SK-N-MC (cell line): ENCODE results near the gene RAP2B.
A peak's percentile ranks its signal among the peaks of the same experiment; 100 is the strongest.

Source experiments
- DNase-seq: peaks from one replicate; pipeline ENCODE4 v3.0.0-alpha.2; 2011; ENCODE audit warnings: low read depth, low spot score
- H3K27ac ChIP-seq: fragments of 200-600 bp; sonication (generic); 2 replicates; pipeline ENCODE4 v1.5.1; 2016; ENCODE audit warnings: mixed run types
- H3K36me3 ChIP-seq: fragments of 200-600 bp; sonication (generic); 2 replicates; pipeline ENCODE4 v1.6.1; 2017; ENCODE audit warnings: antibody characterized with exemption, low read length, mixed read lengths; ENCODE audit not compliant: insufficient read depth
- H3K4me3 ChIP-seq: fragments of 200-600 bp; sonication (generic); 2 replicates; pipeline ENCODE4 v1.5.1; 2016
- H3K9ac ChIP-seq: fragments of 200-600 bp; sonication (generic); 2 replicates; pipeline ENCODE4 v1.8.0; 2017; ENCODE audit warnings: mixed run types, mixed read lengths; ENCODE audit not compliant: insufficient read length
- H3K9me3 ChIP-seq: fragments of 200-600 bp; sonication (generic); 2 replicates; pipeline ENCODE4 v1.6.1; 2017; ENCODE audit warnings: low read depth, mild to moderate bottlenecking, antibody characterized with exemption, low read length, moderate library complexity, mixed read lengths
- EZH2 ChIP-seq: fragments of 200-600 bp; sonication (generic); IDR thresholded peaks from one replicate; pipeline ENCODE4 v1.6.1; 2017; ENCODE audit warnings: antibody characterized with exemption
- FOXP2 ChIP-seq: optimal IDR thresholded peaks from 2 replicates; pipeline ENCODE3; 2011; ENCODE audit warnings: mild to moderate bottlenecking, moderate library complexity; ENCODE audit not compliant: insufficient read depth; ENCODE audit errors: extremely low read length, control extremely low read depth
- POLR2AphosphoS5 ChIP-seq: IDR thresholded peaks from 2 replicates; pipeline ENCODE4 v1.6.1; 2012; ENCODE audit warnings: mild to moderate bottlenecking, low read depth, low read length, borderline replicate concordance

Gene RAP2B

DNA sequence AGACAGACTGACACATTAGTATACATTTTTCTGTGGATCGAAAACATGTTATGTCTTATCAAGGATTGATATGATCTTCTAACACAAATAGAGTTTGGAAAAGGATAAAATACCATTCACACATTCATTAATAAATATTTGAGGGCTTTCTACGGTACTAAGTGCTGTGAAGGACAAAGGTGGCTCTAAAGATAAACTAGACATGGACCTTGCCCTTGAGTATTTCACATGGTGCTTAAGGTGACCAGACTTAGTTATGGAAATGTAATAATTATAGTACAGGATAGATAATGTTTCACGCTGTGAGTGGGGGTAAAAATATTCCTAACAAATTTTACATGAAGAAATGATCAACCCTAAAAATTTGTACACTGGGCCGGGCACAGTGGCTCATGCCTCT, 3.8 kb upstream of the RAP2B start:
- H3K4me3 ChIP-seq: no peak overlapping the region
- H3K36me3 ChIP-seq: no peaks in the 10 kb centered on the region
- no peak for DNase-seq
- no peaks in the 10 kb centered on the region for H3K9me3 ChIP-seq
- no peak overlapping the region for H3K27ac ChIP-seq
- H3K9ac ChIP-seq: no peak overlapping the region
- no peak for TF ChIP-seq POLR2AphosphoS5
- no peak for TF ChIP-seq EZH2
- TF ChIP-seq FOXP2: no peak

GRCh38 chr3:153158961-153159735, 2.9 kb upstream of the RAP2B start:
- H3K27ac ChIP-seq: no peak overlapping the region
- TF ChIP-seq POLR2AphosphoS5: no peak
- TF ChIP-seq EZH2: no peak

DNA sequence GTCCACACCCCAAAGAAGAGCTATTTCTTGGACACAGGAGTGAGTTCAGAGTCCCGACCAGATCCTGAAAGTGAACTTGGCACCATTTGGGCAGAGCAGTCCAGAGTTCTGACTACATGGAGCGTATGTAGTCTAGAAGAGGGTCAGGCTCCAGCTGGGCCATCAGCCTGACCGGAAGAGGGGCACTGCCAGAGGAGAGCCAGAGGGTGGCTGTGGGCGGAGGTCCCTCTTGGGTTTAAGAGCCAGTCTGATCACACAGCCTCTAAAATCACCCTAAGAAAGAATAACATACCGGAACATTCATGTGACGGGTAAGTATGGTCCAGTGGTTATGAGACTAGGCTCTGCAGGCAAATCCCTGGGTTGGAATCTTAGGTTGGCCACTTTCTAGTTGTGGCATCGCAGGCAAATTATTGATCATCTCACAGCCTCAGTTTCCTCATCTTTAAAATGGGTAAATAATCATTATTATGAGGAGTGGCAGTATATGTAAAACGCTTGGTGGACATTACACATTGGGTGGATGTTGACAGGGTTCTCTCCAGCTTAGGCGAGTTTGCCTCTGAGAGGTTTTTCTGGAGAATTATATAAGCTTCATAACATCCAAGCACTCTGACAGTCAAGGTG, 2.1 kb upstream of the RAP2B start:
- H3K27ac ChIP-seq: no peak overlapping the region
- no peak for TF ChIP-seq FOXP2
- no peak for TF ChIP-seq EZH2
- no peak for TF ChIP-seq POLR2AphosphoS5

More at GRCh38 chr3:153158961-153159735, 2.9 kb upstream of the RAP2B start:
- H3K9ac ChIP-seq: no peak overlapping the region
- DNase-seq: no peak
- no peak overlapping the region for H3K4me3 ChIP-seq
- no peaks in the 10 kb centered on the region for H3K9me3 ChIP-seq
- H3K36me3 ChIP-seq: no peaks in the 10 kb centered on the region

GRCh38 chr3:153160451-153161137, 1.4 kb upstream of the RAP2B start:
- H3K36me3 ChIP-seq: no peaks in the 10 kb centered on the region
- no peak for DNase-seq
- peak overlapping the region; percentile 89 for H3K4me3 ChIP-seq
- H3K9ac ChIP-seq: peak overlapping the region; percentile 68
- H3K27ac ChIP-seq: no peak overlapping the region
- TF ChIP-seq EZH2 (no peak), FOXP2 (no peak), POLR2AphosphoS5 (no peak)
- no peaks in the 10 kb centered on the region for H3K9me3 ChIP-seq

More for the DNA sequence above, 2.1 kb upstream of the RAP2B start:
- Histone ChIP-seq H3K9ac (peak overlapping the region; percentile 68), H3K9me3 (no peaks in the 10 kb centered on the region), H3K4me3 (peak overlapping the region; percentile 89), H3K36me3 (no peaks in the 10 kb centered on the region)
- DNase-seq: no peak

DNA sequence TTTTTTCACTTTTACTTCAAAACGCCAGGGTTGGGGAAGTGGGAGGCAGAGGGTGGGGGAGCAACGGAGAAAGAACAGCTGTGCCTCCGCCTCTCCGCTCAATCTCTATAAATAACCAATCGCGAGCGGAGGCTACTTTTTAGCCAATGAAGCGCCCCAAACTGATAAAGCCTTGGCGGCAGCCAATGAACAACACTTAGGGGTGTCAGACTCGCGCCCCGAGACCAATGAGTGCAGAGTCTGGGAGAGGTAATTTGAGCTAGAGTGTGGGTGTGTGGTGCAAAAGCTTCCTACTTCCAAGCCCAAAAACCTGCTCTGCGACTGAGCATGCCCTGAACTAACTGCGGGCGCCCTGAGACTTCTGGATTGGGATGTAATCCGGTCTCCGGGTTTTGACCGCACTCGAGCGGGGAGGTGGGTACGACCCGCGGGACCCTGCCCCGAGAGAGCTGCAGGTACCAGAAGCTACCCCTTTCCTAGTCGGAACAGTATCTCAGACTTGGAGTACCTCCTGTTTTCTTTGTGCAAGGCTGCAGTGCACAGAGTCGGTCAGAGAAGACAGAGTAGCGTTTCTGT, 800 bp upstream of the RAP2B start:
- DNase-seq: peak; percentile 100
- peak overlapping the region; percentile 68 for H3K9ac ChIP-seq
- no peaks in the 10 kb centered on the region for H3K36me3 ChIP-seq
- peak overlapping the region; percentile 89 for H3K4me3 ChIP-seq
- H3K9me3 ChIP-seq: no peaks in the 10 kb centered on the region
- H3K27ac ChIP-seq: peak overlapping the region; percentile 29; the same call in 1 of the 2 replicates
- TF ChIP-seq EZH2 (no peak), POLR2AphosphoS5 (peak; percentile 68), FOXP2 (peak; percentile 41)

GRCh38 chr3:153162513-153163392, 727 bp downstream of the RAP2B start:
- Histone ChIP-seq H3K27ac (no peak overlapping the region), H3K9ac (peak overlapping the region; percentile 81), H3K36me3 (no peaks in the 10 kb centered on the region), H3K4me3 (peak overlapping the region; percentile 89), H3K9me3 (no peaks in the 10 kb centered on the region)
- no peak for DNase-seq
- no peak for TF ChIP-seq POLR2AphosphoS5

GRCh38 chr3:153163393-153163724, 1.3 kb downstream of the RAP2B start:
- Histone ChIP-seq H3K4me3 (peak overlapping the region; percentile 89), H3K27ac (no peak overlapping the region)
- DNase-seq: no peak

More at GRCh38 chr3:153163393-153163724, 1.3 kb downstream of the RAP2B start:
- Histone ChIP-seq H3K9me3 (no peaks in the 10 kb centered on the region), H3K36me3 (no peaks in the 10 kb centered on the region), H3K9ac (peak overlapping the region; percentile 81)
- TF ChIP-seq FOXP2: no peak
- no peak for TF ChIP-seq EZH2
- no peak for TF ChIP-seq POLR2AphosphoS5
